Fibroblast of mammary gland (primary cell): ENCODE results near the gene CLDN6.

ENCODE experiments used
- DNase-seq: peaks from one replicate; pipeline ENCODE4 v3.0.0-alpha.2; 2010; ENCODE audit warnings: low read depth
- H3K4me3 ChIP-seq: 2 replicates; pipeline ENCODE4 v1.5.1; 2011; ENCODE audit warnings: low read depth, mild to moderate bottlenecking, low read length, moderate library complexity; ENCODE audit not compliant: control insufficient read depth
- TF ChIP-seq, protein P1 (sequence below): conservative IDR thresholded peaks from 2 replicates; pipeline ENCODE4 v1.5.1; 2011; ENCODE audit warnings: low read depth, low read length, inconsistent platforms; ENCODE audit not compliant: control insufficient read depth, insufficient read depth

Gene CLDN6

DNA sequence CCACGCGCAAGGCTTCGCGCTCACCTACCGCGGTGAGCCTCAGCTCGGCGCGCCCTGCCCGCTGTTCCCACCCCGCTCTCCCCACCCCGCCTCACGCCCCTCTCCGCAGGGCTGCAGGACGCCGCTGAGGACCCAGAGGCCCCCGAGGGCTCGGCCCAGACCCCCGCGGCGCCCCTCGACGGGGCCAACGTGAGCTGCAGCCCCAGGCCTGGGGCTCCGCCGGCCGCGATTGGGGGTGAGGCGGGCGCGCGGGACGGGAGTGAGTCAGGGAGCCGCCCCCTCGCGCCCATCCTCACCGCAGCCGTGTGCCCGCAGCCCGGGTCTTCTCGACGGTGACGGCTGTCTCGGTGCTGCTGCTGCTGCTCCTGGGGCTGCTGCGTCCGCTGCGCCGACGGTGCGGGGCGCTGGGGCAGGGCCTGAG lies 50.8 kb downstream of the CLDN6 start:
- H3K4me3 ChIP-seq, result no peak overlapping the region
- TF ChIP-seq, protein P1, sequence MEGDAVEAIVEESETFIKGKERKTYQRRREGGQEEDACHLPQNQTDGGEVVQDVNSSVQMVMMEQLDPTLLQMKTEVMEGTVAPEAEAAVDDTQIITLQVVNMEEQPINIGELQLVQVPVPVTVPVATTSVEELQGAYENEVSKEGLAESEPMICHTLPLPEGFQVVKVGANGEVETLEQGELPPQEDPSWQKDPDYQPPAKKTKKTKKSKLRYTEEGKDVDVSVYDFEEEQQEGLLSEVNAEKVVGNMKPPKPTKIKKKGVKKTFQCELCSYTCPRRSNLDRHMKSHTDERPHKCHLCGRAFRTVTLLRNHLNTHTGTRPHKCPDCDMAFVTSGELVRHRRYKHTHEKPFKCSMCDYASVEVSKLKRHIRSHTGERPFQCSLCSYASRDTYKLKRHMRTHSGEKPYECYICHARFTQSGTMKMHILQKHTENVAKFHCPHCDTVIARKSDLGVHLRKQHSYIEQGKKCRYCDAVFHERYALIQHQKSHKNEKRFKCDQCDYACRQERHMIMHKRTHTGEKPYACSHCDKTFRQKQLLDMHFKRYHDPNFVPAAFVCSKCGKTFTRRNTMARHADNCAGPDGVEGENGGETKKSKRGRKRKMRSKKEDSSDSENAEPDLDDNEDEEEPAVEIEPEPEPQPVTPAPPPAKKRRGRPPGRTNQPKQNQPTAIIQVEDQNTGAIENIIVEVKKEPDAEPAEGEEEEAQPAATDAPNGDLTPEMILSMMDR, result no peak
- DNase-seq, result no peak

DNA sequence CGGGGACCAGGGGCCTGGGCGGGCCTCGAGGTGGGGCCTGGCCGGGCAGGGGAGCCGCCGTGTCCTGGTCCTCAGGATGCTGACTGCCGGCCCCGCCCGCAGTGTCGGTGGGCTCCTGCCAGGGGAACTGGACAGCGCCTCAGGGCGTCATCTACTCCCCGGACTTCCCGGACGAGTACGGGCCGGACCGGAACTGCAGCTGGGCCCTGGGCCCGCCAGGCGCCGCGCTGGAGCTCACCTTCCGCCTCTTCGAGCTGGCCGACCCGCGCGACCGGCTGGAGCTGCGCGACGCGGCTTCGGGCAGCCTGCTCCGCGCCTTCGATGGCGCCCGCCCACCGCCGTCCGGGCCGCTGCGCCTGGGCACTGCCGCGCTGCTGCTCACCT lies 51.2 kb downstream of the CLDN6 start:
- DNase-seq, result no peak
- TF ChIP-seq, protein P1, result no peak
- H3K4me3 ChIP-seq, result no peak overlapping the region

DNA sequence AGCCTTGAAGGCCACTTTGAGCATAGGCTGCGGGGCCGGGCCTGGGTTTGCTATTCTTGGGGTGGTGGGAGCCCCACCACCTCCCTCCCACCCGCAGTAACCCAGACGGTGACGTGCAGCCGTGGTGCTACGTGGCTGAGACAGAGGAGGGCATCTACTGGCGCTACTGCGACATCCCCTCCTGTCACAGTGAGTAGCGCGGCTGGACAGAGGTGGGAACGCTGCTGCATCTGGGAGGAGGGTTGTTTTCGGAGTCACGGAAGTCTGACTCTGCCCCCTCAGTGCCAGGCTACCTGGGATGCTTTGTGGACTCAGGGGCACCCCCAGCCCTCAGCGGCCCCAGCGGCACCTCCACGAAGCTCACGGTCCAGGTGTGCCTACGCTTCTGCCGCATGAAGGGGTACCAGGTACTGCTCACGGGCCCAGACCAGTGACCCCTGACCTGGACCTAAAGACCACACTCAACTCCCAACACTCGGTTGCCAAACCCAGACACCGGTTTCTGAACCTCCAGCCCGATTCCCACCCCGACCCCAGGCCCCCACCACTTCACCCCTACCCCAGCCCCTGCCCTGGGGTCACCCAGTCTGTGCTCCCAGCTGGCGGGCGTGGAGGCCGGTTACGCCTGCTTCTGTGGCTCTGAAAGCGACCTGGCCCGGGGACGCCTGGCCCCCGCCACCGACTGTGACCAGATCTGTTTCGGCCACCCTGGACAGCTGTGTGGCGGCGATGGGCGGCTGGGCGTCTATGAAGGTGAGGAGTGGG lies 51.8 kb downstream of the CLDN6 start:
- DNase-seq, result no peak
- no peak overlapping the region for H3K4me3 ChIP-seq
- TF ChIP-seq, protein P1, result no peak
